Right atrium auricular region (tissue), 2 donors: ENCODE data around the gene UBASH3B. TPM values are rescaled to one million over a fixed set of nuclear protein-coding genes. Genes with fewer than 3 reads are reported as not detected.

Experiments used
- DNase-seq: peaks from one replicate; pipeline ENCODE4 v3.0.0-alpha.2; 2019; ENCODE audit warnings: low spot score
- H3K27ac ChIP-seq, 2 donors: fragments of 200-600 bp; sonication (generic); 1 replicate in 1 of 2; 2 replicates in 1 of 2; pipeline ENCODE4 v1.5.1; 2016 to 2019
- H3K27me3 ChIP-seq, 2 donors: fragments of 200-600 bp; sonication (generic); one replicate each; pipeline versions ENCODE4 v1.5.1 to v1.6.0; 2017 to 2019
- H3K36me3 ChIP-seq: fragments of 200-600 bp; sonication (generic); one replicate; pipeline ENCODE4 v1.5.1; 2016
- H3K4me1 ChIP-seq, 2 donors: fragments of 200-600 bp; sonication (generic); one replicate each; pipeline versions ENCODE4 v1.5.1 to v1.6.0; 2017 to 2019
- H3K4me3 ChIP-seq, 2 donors: fragments of 200-600 bp; sonication (generic); 1 replicate in 1 of 2; 2 replicates in 1 of 2; pipeline ENCODE4 v1.5.1; 2017 to 2019; ENCODE audit warnings: mild to moderate bottlenecking in 1 of 2, moderate library complexity in 1 of 2
- H3K9me3 ChIP-seq, 2 donors: fragments of 200-600 bp; sonication (generic); one replicate each; pipeline ENCODE4 v1.5.1; 2019
- total RNA-seq, 2 donors: library from RNA; depleted of rRNA; stranded (reverse); fragments of >200 nt; gene quantifications; one replicate each; pipeline ENCODE4 v1.1.0, GENCODE V29; 2016
- TF ChIP-seq, protein P1 (sequence below), 2 donors: fragments of 200-600 bp; sonication (generic); IDR thresholded peaks; one replicate each; pipeline ENCODE4 v1.5.1; 2019; ENCODE audit warnings: antibody characterized with exemption in 2 of 2

The UBASH3B gene
- total RNA-seq, 2 donors from 2014 or later, result 1.7 to 1.8 TPM

DNA sequence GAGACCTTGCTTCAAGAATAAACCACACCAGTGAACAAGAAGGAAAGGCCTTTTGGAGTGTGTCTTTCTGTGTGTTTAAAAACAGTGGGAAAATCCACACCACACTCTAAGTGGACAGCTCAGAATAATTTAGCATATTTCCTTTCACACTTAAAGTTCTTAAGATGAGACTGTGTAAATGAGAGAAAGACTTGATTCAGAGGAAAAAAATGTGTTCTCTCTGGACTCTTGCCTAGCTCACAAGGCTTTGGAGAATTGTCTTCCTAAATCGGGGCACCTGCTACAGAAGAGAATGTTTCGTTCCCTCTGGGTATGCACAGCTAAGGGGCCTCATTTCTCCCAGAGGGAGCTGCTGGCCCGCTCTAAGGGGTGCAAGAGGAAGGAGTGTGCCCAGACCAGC is 154.3 kb downstream of the UBASH3B start:
- Histone ChIP-seq H3K4me1 (peaks cover 0 to 7% of the 10 kb centered on the region in 2 donors), H3K9me3 (no peaks in the 10 kb centered on the region), H3K4me3 (no peak overlapping the region), H3K36me3 (no peaks in the 10 kb centered on the region), H3K27ac (no peak overlapping the region), H3K27me3 (no peaks in the 10 kb centered on the region)
- TF ChIP-seq, protein P1, sequence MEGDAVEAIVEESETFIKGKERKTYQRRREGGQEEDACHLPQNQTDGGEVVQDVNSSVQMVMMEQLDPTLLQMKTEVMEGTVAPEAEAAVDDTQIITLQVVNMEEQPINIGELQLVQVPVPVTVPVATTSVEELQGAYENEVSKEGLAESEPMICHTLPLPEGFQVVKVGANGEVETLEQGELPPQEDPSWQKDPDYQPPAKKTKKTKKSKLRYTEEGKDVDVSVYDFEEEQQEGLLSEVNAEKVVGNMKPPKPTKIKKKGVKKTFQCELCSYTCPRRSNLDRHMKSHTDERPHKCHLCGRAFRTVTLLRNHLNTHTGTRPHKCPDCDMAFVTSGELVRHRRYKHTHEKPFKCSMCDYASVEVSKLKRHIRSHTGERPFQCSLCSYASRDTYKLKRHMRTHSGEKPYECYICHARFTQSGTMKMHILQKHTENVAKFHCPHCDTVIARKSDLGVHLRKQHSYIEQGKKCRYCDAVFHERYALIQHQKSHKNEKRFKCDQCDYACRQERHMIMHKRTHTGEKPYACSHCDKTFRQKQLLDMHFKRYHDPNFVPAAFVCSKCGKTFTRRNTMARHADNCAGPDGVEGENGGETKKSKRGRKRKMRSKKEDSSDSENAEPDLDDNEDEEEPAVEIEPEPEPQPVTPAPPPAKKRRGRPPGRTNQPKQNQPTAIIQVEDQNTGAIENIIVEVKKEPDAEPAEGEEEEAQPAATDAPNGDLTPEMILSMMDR (IDR thresholded peaks at IDR 0.05), result no peak
- DNase-seq, result no peak

DNA sequence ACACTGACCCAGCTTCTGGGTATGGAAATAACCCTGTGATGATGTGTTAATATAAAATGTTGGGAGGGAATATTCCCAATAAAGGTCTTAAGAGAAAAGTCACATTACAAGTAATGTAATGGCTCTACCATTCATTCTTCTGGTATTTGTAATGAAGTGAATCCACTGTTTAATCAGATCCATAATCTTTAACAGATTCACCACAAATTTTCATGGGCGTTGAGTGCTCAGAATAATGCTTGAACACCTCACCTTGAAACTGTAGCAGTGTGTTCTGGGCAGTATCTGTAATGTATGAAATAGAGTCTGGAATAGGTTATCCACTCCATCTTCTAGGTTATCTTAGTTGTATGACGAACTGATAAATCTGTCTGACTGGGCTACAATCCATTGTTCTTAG is 156.2 kb downstream of the UBASH3B start:
- H3K27ac ChIP-seq, result no peak overlapping the region
- TF ChIP-seq, protein P1 (IDR thresholded peaks at IDR 0.05), result no peak
- H3K36me3 ChIP-seq, result no peaks in the 10 kb centered on the region
- no peak for DNase-seq
- no peaks in the 10 kb centered on the region for H3K9me3 ChIP-seq
- H3K4me3 ChIP-seq, result no peak overlapping the region
- H3K4me1 ChIP-seq, result peaks cover 0 to 7% of the 10 kb centered on the region in 2 donors
- H3K27me3 ChIP-seq, result no peaks in the 10 kb centered on the region

DNA sequence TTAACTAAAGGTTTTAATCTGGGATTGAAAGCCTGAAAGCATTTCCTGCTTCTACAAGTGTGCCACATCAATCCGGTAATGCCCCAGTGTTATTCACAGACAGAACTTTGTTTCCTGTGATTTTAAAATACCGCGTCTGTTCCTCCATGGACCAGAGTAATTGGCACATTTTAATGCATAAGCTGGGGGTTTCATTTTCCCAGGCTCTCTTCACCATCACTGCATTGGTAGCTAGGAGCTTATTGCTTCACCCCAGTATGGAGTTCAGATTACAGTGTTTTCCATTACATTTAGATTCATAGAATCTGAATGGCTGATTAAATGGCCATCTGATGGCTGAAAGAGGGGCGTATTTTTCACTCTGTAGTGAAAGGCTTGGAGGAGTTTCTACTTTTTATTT is 157.1 kb downstream of the UBASH3B start:
- no peaks in the 10 kb centered on the region for H3K9me3 ChIP-seq
- TF ChIP-seq, protein P1 (IDR thresholded peaks at IDR 0.05), result no peak
- H3K36me3 ChIP-seq, result no peaks in the 10 kb centered on the region
- H3K4me3 ChIP-seq, result no peak overlapping the region
- no peak for DNase-seq
- peaks cover 0 to 7% of the 10 kb centered on the region in 2 donors for H3K4me1 ChIP-seq
- H3K27ac ChIP-seq, result no peak overlapping the region
- no peaks in the 10 kb centered on the region for H3K27me3 ChIP-seq

DNA sequence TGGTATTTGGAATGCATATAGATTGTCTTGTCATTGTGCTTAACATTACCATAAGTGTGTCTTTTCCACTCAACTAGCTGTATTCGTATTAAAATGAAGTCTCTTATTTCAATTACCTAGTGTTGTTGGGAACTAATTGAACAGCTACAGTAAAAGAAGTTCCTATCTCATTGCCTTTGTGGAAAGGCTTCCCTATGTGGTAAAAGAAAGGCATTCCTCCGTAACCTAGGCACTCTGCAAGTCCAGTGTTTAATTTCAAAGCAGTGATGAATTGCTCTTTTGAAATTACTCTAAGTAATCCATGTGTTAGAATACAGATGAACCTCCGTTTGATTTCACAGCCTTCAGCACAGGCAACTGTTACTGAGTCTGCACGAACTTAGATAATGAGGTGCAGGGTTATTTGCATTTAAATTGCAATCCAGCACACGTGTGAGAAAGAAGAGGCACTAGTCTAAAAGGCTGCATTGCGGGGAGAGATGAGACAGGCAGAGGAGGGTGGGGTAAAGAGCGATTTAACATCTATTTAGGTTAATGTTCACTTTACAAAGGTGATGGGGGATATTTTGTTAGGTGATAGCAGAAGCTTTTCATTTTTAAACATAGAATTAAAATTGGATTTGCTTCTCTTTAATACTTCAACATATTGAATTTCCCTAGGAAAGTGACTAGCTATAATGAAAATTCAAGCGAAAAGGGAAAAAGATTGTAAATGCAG is 157.8 kb downstream of the UBASH3B start:
- Histone ChIP-seq H3K4me1 (peaks cover 0 to 3% of the 10 kb centered on the region in 2 donors), H3K27me3 (no peaks in the 10 kb centered on the region), H3K36me3 (no peaks in the 10 kb centered on the region), H3K9me3 (no peaks in the 10 kb centered on the region), H3K27ac (no peak overlapping the region), H3K4me3 (no peak overlapping the region)
- no peak for DNase-seq
- TF ChIP-seq, protein P1 (IDR thresholded peaks at IDR 0.05), result no peak

DNA sequence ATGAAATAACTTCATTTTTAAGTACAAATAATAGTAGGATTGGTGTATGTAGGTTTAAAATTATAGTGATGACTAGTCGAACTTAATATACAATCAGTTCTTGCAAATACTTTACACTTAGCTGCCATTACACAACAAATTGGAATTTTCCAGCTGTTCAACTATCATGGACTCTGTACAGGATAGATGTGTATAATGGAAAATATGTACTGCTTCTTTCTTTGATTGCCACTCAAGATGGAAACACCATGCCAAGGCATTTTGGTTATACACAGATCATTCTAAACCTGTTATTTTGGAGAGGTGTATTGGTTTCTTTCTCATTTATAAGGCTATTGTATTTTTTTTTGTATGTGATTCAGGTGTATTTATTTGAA is 158.4 kb downstream of the UBASH3B start:
- DNase-seq, result no peak
- TF ChIP-seq, protein P1 (IDR thresholded peaks at IDR 0.05), result no peak
- Histone ChIP-seq H3K9me3 (peaks cover 0 to under 1% of the 10 kb centered on the region in 2 donors), H3K4me1 (no peaks in the 10 kb centered on the region), H3K36me3 (no peaks in the 10 kb centered on the region), H3K27ac (no peak overlapping the region), H3K4me3 (no peak overlapping the region), H3K27me3 (no peaks in the 10 kb centered on the region)

DNA sequence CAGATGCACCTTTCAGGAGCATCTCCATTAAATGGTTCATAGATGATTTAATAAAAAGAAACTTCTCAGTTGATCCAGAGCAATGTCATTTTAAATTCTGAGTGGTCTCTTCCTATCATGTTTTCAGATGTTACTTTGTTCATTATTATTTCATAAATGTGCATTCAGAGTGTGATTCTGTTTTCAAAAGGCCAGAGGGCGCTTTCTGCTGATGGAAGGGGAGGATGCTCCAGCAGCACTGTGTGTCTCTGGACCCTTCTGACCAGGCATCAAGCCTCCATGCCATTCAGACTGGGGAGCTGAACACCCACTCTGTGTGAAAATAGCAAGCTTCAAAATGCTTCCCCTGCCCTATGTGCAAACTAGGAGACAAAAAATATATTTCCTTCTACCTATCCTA is 158.9 kb downstream of the UBASH3B start:
- no peaks in the 10 kb centered on the region for H3K4me1 ChIP-seq
- H3K27me3 ChIP-seq, result no peaks in the 10 kb centered on the region
- DNase-seq, result no peak
- H3K27ac ChIP-seq, result no peak overlapping the region
- no peak overlapping the region for H3K4me3 ChIP-seq
- peaks cover 0 to 6% of the 10 kb centered on the region in 2 donors for H3K9me3 ChIP-seq
- no peaks in the 10 kb centered on the region for H3K36me3 ChIP-seq
- TF ChIP-seq, protein P1 (IDR thresholded peaks at IDR 0.05), result no peak
